Measurements from ENCODE around the gene CCDC194. TPM values are rescaled to one million over a fixed set of nuclear protein-coding genes. Genes with fewer than 3 reads are reported as not detected.

The CCDC194 gene
- total RNA-seq, 1 donor from 2014 or later = 0.56 TPM

DNA sequence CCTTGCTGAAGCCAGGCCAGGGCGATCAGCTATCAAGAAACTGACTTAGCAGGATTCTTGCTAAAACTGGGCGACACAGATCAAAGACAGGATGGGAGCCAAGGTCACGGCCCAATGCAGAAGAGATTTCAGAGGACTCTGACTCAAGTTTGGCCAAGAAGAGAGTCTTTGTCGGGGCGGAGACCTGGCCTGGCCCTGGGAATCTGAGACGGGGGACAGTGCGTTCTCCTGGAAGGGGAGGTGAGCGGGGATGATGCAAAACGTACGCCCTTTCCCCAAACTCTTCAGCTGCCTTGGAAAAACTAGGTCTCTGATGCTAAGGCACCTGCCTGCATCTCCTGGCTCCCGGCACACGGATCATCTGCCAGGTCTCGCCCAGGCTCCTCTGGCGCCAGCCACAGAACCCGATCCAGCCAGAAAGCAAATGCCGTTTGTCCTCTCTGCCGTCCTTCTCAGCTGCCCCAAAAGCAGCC, 35.7 kb upstream of the CCDC194 start:
- Mint-ChIP-seq H3K36me3 (no peaks in the 10 kb centered on the region), H3K4me1 (peaks cover 6% of the 10 kb centered on the region), H3K4me3 (no peak overlapping the region), H3K27ac (no peak overlapping the region), H3K27me3 (ENCODE audit: insufficient read depth, low read depth) (peaks cover 8% of the 10 kb centered on the region), H3K9me3 (no peaks in the 10 kb centered on the region)
- Histone ChIP-seq H3K4me3 (no peak overlapping the region), H3K36me3 (no peaks in the 10 kb centered on the region), H3K9me3 (ENCODE audit: low read depth) (no peaks in the 10 kb centered on the region), H3K27ac (no peak overlapping the region), H3K4me2 (no peak overlapping the region), H3F3A (ENCODE audit: low read depth) (no peaks in the 10 kb centered on the region), H3K27me3 (no peaks in the 10 kb centered on the region), H3K9ac (no peak overlapping the region), H3K4me1 (peaks cover 2% of the 10 kb centered on the region), H2AFZ (replicated peaks) (no peak overlapping the region), H4K20me1 (ENCODE audit: low read depth) (no peaks in the 10 kb centered on the region), H3K79me2 (ENCODE audit: low read depth) (no peaks in the 10 kb centered on the region)
- DNase-seq (ENCODE audit: low spot score) = no peak
- no peak for TF ChIP-seq EZH2 (IDR thresholded peaks at IDR 0.05)
- TF ChIP-seq, protein P1, sequence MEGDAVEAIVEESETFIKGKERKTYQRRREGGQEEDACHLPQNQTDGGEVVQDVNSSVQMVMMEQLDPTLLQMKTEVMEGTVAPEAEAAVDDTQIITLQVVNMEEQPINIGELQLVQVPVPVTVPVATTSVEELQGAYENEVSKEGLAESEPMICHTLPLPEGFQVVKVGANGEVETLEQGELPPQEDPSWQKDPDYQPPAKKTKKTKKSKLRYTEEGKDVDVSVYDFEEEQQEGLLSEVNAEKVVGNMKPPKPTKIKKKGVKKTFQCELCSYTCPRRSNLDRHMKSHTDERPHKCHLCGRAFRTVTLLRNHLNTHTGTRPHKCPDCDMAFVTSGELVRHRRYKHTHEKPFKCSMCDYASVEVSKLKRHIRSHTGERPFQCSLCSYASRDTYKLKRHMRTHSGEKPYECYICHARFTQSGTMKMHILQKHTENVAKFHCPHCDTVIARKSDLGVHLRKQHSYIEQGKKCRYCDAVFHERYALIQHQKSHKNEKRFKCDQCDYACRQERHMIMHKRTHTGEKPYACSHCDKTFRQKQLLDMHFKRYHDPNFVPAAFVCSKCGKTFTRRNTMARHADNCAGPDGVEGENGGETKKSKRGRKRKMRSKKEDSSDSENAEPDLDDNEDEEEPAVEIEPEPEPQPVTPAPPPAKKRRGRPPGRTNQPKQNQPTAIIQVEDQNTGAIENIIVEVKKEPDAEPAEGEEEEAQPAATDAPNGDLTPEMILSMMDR (IDR thresholded peaks at IDR 0.05) = no peak
- TF ChIP-seq EZH2phosphoT487 (IDR thresholded peaks at IDR 0.05) = no peak

DNA sequence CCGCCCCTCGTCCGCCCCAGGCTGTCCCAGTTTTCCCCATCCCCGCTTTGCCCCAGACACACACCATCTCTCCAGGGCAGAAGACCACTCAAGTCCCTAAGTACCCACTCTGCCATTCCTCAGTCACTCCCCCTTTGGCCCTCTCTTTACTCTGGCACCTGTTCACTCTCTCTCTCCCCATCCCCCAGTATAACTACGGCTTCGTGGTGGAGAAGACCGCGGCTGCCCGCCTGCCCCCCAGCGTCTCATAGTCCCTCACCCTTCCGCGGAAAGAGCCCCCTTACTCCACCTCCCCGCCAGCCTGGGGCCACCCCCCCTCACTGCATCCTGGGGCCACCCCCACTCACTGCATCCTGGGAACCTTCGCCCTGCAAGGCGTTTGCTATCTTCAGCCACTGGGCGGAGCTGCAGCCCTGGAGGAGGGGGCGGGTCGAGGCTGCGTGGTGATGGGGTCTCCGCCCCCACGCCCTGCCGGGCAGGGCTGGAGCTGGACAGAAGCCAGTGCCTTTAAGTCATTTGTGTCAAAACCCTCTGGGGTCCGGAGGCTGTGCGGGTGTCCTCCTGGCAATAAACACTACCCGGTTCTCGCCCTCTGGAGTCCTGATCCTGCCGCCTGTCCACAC, 30.9 kb upstream of the CCDC194 start:
- peak overlapping the region; percentile 41 for H3K4me3 Mint-ChIP-seq
- Histone ChIP-seq H3K36me3 (no peaks in the 10 kb centered on the region), H3K9me3 (ENCODE audit: low read depth) (no peaks in the 10 kb centered on the region), H3K79me2 (ENCODE audit: low read depth) (no peaks in the 10 kb centered on the region), H3K27me3 (no peaks in the 10 kb centered on the region), H3K9ac (no peak overlapping the region), H4K20me1 (ENCODE audit: low read depth) (no peaks in the 10 kb centered on the region), H3K4me3 (peak overlapping the region; percentile 34), H3F3A (ENCODE audit: low read depth) (peaks cover 17% of the 10 kb centered on the region), H3K4me2 (peak overlapping the region; percentile 78), H3K4me1 (peaks cover 5% of the 10 kb centered on the region), H2AFZ (replicated peaks) (peak overlapping the region; percentile 78), H3K27ac (no peak overlapping the region)
- H3K9me3 Mint-ChIP-seq = no peaks in the 10 kb centered on the region
- H3K4me1 Mint-ChIP-seq = peaks cover 15% of the 10 kb centered on the region
- peak; percentile 95 for DNase-seq (ENCODE audit: low spot score)
- H3K27me3 Mint-ChIP-seq (ENCODE audit: insufficient read depth, low read depth) = peaks cover 2% of the 10 kb centered on the region
- peak overlapping the region; percentile 24 for H3K27ac Mint-ChIP-seq
- peaks cover 2% of the 10 kb centered on the region for H3K36me3 Mint-ChIP-seq
- TF ChIP-seq, protein P1 (IDR thresholded peaks at IDR 0.05) = peak; percentile 73
- TF ChIP-seq EZH2phosphoT487 (IDR thresholded peaks at IDR 0.05) (no peak), EZH2 (IDR thresholded peaks at IDR 0.05) (no peak)

DNA sequence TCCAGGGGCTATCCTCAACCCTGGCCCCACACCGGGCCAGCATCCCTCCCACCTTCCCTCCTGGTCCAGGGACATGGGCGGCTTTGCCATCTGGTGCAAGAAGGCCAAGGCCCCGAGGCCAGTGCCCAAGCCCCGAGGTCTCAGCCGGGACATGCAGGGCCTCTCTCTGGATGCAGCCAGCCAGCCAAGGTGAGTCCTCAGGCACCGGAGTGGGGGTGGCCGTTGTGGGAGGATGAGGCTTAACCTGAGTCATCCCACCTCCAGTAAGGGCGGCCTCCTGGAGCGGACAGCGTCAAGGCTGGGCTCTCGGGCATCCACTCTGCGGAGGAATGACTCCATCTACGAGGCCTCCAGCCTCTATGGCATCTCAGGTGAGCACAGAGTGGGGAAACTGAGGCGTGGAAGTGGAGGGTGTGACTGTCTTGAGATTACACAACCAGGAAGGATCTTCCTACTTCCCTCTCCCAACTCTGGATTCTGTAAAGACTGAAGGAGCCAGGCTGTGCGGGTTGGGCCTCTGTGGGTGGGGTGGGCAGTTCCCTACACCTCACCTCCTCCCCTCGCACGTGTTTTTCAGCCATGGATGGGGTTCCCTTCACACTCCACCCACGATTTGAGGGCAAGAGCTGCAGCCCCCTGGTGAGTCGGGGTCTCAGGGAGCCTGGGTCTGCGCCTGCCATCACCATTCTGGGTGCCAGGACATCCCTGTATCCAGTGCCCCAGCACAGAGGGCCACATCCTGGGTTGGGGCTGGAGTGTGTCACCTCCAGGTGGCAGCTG, 29.6 kb upstream of the CCDC194 start:
- TF ChIP-seq, protein P1 (IDR thresholded peaks at IDR 0.05) = no peak
- TF ChIP-seq EZH2phosphoT487 (IDR thresholded peaks at IDR 0.05) (no peak), EZH2 (IDR thresholded peaks at IDR 0.05) (no peak)
- Histone ChIP-seq H3K4me1 (peaks cover 5% of the 10 kb centered on the region), H3K27ac (no peak overlapping the region), H3K27me3 (no peaks in the 10 kb centered on the region), H2AFZ (replicated peaks) (no peak overlapping the region), H3F3A (ENCODE audit: low read depth) (peaks cover 26% of the 10 kb centered on the region), H3K9me3 (ENCODE audit: low read depth) (no peaks in the 10 kb centered on the region), H3K79me2 (ENCODE audit: low read depth) (no peaks in the 10 kb centered on the region), H3K36me3 (no peaks in the 10 kb centered on the region), H3K4me2 (no peak overlapping the region), H3K4me3 (no peak overlapping the region), H3K9ac (no peak overlapping the region), H4K20me1 (ENCODE audit: low read depth) (no peaks in the 10 kb centered on the region)
- Mint-ChIP-seq H3K4me3 (peak overlapping the region; percentile 50), H3K27me3 (ENCODE audit: insufficient read depth, low read depth) (peaks cover 4% of the 10 kb centered on the region), H3K4me1 (peaks cover 23% of the 10 kb centered on the region), H3K36me3 (peaks cover 2% of the 10 kb centered on the region), H3K27ac (no peak overlapping the region), H3K9me3 (no peaks in the 10 kb centered on the region)
- DNase-seq (ENCODE audit: low spot score) = no peak

Data from neural progenitor cell (in vitro differentiated cells).